Measurements from ENCODE around the gene PARP4.
"Not testable (repeated sequence)": the region's sequence is repeated elsewhere in the genome, so short reads cannot be mapped to it uniquely, and the experiment has no call there.

The PARP4 gene

GRCh38 chr13:24512197-24512907 lies at the start of gene PARP4:
TSS of gene PARP4 (minus strand) at chr13:24512778. CDS start at chr13:24503776, 9,002 bp downstream.
- peak; percentile 41 for DNase-seq (ENCODE audit: low read depth)

GRCh38 chr13:24560579-24561187 lies 48.1 kb upstream of the PARP4 start:
- not testable (repeated sequence) for DNase-seq (ENCODE audit: low read depth)

GRCh38 chr13:24559431-24560218 lies 47.0 kb upstream of the PARP4 start:
- DNase-seq (ENCODE audit: low read depth): not testable (repeated sequence)

- DNase-seq (ENCODE audit: low read depth): no peak
These were observed 44.5 kb upstream of the PARP4 start for GRCh38 chr13:24557081-24557480.

- not testable (repeated sequence) for DNase-seq (ENCODE audit: low read depth)
These were observed 41.3 kb upstream of the PARP4 start for GRCh38 chr13:24553892-24554291.

- not testable (repeated sequence) for DNase-seq (ENCODE audit: low read depth)
These were observed 29.1 kb upstream of the PARP4 start for GRCh38 chr13:24541476-24542352.

- DNase-seq (ENCODE audit: low read depth): no peak
These were observed 28.5 kb upstream of the PARP4 start for GRCh38 chr13:24541127-24541475.

- no peak for DNase-seq (ENCODE audit: low read depth)
These were observed 27.9 kb upstream of the PARP4 start for GRCh38 chr13:24540236-24541126.

- DNase-seq (ENCODE audit: low read depth): no peak
These were observed 27.1 kb upstream of the PARP4 start for GRCh38 chr13:24539500-24540165.

GRCh38 chr13:24529478-24529877 lies 16.9 kb upstream of the PARP4 start:
- DNase-seq (ENCODE audit: low read depth): no peak

GRCh38 chr13:24528816-24529398 lies 16.3 kb upstream of the PARP4 start:
- DNase-seq (ENCODE audit: low read depth): no peak

- DNase-seq (ENCODE audit: low read depth): no peak
These were observed 14.7 kb upstream of the PARP4 start for GRCh38 chr13:24527266-24527775.

GRCh38 chr13:24520733-24521132 lies 8.2 kb upstream of the PARP4 start:
- DNase-seq (ENCODE audit: low read depth): no peak

GRCh38 chr13:24516919-24517318 lies 4.3 kb upstream of the PARP4 start:
- no peak for DNase-seq (ENCODE audit: low read depth)

- no peak for DNase-seq (ENCODE audit: low read depth)
These were observed 283 bp upstream of the PARP4 start for GRCh38 chr13:24512908-24513213.

- DNase-seq (ENCODE audit: low read depth): no peak
These were observed 772 bp downstream of the PARP4 start for GRCh38 chr13:24511816-24512196.

- peak; percentile 42 for DNase-seq (ENCODE audit: low read depth)
These were observed 1.4 kb downstream of the PARP4 start for GRCh38 chr13:24511019-24511815.

GRCh38 chr13:24506698-24507335 lies 5.8 kb downstream of the PARP4 start:
- no peak for DNase-seq (ENCODE audit: low read depth)

GRCh38 chr13:24506283-24506682 lies 6.3 kb downstream of the PARP4 start:
- DNase-seq (ENCODE audit: low read depth): not testable (repeated sequence)

All from HS-27A (cell line).